IMR-90 (cell line): ENCODE measurements around the gene NRARP. TPM values are rescaled to one million over a fixed set of nuclear protein-coding genes. Genes with fewer than 3 reads are reported as not detected.

Source experiments
- ATAC-seq: fragments of 200-7000 bp; cut with Tn5 transposase; 2 replicates; pipeline ENCODE4 v1.9.1; 2020; ENCODE audit warnings: low read depth, mild to moderate bottlenecking, moderate library complexity
- BruUV-seq: library from RNA; stranded (reverse); fragments of 400-500 nt; replicated peaks from 2 replicates; lab custom pipeline; 2021; lab: Mats Ljungman, UMichigan
- CTCF ChIA-PET: fragments of 300-600 bp; formaldehyde crosslinking; extraction: SDS; loops from one replicate; lab custom pipeline; 2021; ENCODE audit warnings: antibody characterized with exemption; lab: Yijun Ruan, JAX
- POLR2A ChIA-PET: fragments of 300-600 bp; sonication (Branson Sonifier 250); formaldehyde crosslinking; loops from one replicate; lab custom pipeline; 2022; ENCODE audit warnings: antibody characterized with exemption; ENCODE audit not compliant: unreplicated experiment; lab: Charles Lee
- DNase-seq: peaks from one replicate; pipeline ENCODE4 v3.0.0; 2013
- H2AFZ ChIP-seq: replicated peaks from 2 replicates; pipeline ENCODE3; 2013; ENCODE audit warnings: low read length, mild to moderate bottlenecking; ENCODE audit not compliant: poor library complexity
- H2AK5ac ChIP-seq: 2 replicates; pipeline ENCODE4 v1.6.1; 2013; ENCODE audit warnings: low read depth, low read length, inconsistent platforms
- H2AK9ac ChIP-seq: replicated peaks from 2 replicates; pipeline ENCODE3; 2013; ENCODE audit warnings: mild to moderate bottlenecking, low read depth, low read length, moderate library complexity; ENCODE audit not compliant: poor library complexity
- H2BK120ac ChIP-seq: 2 replicates; pipeline ENCODE4 v1.6.1; 2013; ENCODE audit warnings: low read depth, low read length, inconsistent platforms
- H2BK15ac ChIP-seq: 3 replicates; pipeline ENCODE4 v1.6.1; 2013; ENCODE audit warnings: low read depth, low read length, inconsistent platforms
- H2BK20ac ChIP-seq: 2 replicates; pipeline ENCODE4 v1.6.1; 2013; ENCODE audit warnings: low read depth, mild to moderate bottlenecking, inconsistent platforms, low read length, moderate library complexity
- H2BK5ac ChIP-seq: 2 replicates; pipeline ENCODE4 v1.6.1; 2013; ENCODE audit warnings: mild to moderate bottlenecking, low read depth, low read length, inconsistent platforms; ENCODE audit not compliant: poor library complexity, severe bottlenecking
- H3K14ac ChIP-seq: replicated peaks from 2 replicates; pipeline ENCODE4 v1.6.1; 2013; ENCODE audit warnings: low read depth, low read length, inconsistent platforms
- H3K18ac ChIP-seq: 2 replicates; pipeline ENCODE4 v1.6.1; 2013; ENCODE audit warnings: low read depth, low read length, control low read depth
- H3K23ac ChIP-seq: 2 replicates; pipeline ENCODE4 v1.6.1; 2013; ENCODE audit warnings: low read depth, low read length, inconsistent platforms
- H3K27ac ChIP-seq: 2 replicates; pipeline ENCODE4 v1.5.1; 2013; ENCODE audit warnings: mild to moderate bottlenecking, control low read depth, low read length; ENCODE audit not compliant: insufficient read depth
- H3K27me3 ChIP-seq: 2 replicates; pipeline ENCODE4 v1.6.1; 2013; ENCODE audit warnings: low read length; ENCODE audit not compliant: control insufficient read depth, insufficient read depth
- H3K36me3 ChIP-seq: 2 replicates; pipeline ENCODE4 v1.6.1; 2013; ENCODE audit warnings: low read length, mixed read lengths; ENCODE audit not compliant: control insufficient read depth, insufficient read depth
- H3K4ac ChIP-seq: 2 replicates; pipeline ENCODE4 v1.6.1; 2013; ENCODE audit warnings: low read depth, low read length, inconsistent platforms
- H3K4me1 ChIP-seq: 2 replicates; pipeline ENCODE4 v1.6.1; 2013; ENCODE audit warnings: low read length, mixed read lengths; ENCODE audit not compliant: control insufficient read depth, insufficient read depth
- H3K4me2 ChIP-seq: 2 replicates; pipeline ENCODE4 v1.6.1; 2013; ENCODE audit warnings: low read depth, mild to moderate bottlenecking, control low read depth, low read length, moderate library complexity
- H3K4me3 ChIP-seq: 2 replicates; pipeline ENCODE4 v1.5.1; 2013; ENCODE audit warnings: low read depth, mild to moderate bottlenecking, control low read depth, low read length, moderate library complexity; ENCODE audit not compliant: insufficient read depth
- H3K56ac ChIP-seq: 2 replicates; pipeline ENCODE4 v1.6.1; 2013; ENCODE audit warnings: low read length, inconsistent platforms; ENCODE audit not compliant: insufficient read depth; ENCODE audit errors: extremely low read depth
- H3K79me1 ChIP-seq, 2 experiments: 2 replicates each; pipeline ENCODE4 v1.6.1; 2013; ENCODE audit warnings: low read length in 2 of 2, inconsistent platforms in 1 of 2, low read depth in 1 of 2
- H3K9ac ChIP-seq: 2 replicates; pipeline ENCODE4 v1.6.1; 2013; ENCODE audit warnings: low read depth, low read length, control low read depth
- H3K9me1 ChIP-seq: 2 replicates; pipeline ENCODE4 v1.6.1; 2013; ENCODE audit warnings: low read length, inconsistent platforms; ENCODE audit not compliant: insufficient read depth
- H3K9me3 ChIP-seq: 2 replicates; pipeline ENCODE4 v1.6.1; 2013; ENCODE audit warnings: low read length; ENCODE audit not compliant: control insufficient read depth, insufficient read depth
- H4K20me1 ChIP-seq: 2 replicates; pipeline ENCODE4 v1.6.1; 2013; ENCODE audit warnings: low read length, inconsistent platforms; ENCODE audit not compliant: insufficient read depth
- H4K5ac ChIP-seq: 2 replicates; pipeline ENCODE4 v1.6.1; 2013; ENCODE audit warnings: mild to moderate bottlenecking, low read depth, low read length, control low read depth
- H4K8ac ChIP-seq, 2 experiments: 2 replicates each; pipeline ENCODE4 v1.6.1; 2013; ENCODE audit warnings: low read depth in 2 of 2, low read length in 2 of 2, control low read depth in 1 of 2, inconsistent platforms in 1 of 2
- H4K91ac ChIP-seq: 2 replicates; pipeline ENCODE4 v1.6.1; 2013; ENCODE audit warnings: low read depth, low read length, inconsistent platforms; ENCODE audit not compliant: insufficient read depth
- BHLHE40 ChIP-seq: fragments of 150-350 bp; IDR thresholded peaks from 2 replicates; pipeline ENCODE4 v1.6.1; 2016; ENCODE audit warnings: mild to moderate bottlenecking, low read depth, low read length
- CEBPB ChIP-seq: IDR thresholded peaks from 2 replicates; pipeline ENCODE4 v1.6.1; 2012; ENCODE audit warnings: low read depth, low read length, improper control_type of control experiment
- CTCF ChIP-seq: conservative IDR thresholded peaks from 2 replicates; pipeline ENCODE4 v1.5.1; 2012; ENCODE audit warnings: mild to moderate bottlenecking, low read depth, low read length, improper control_type of control experiment
- ELK1 ChIP-seq: fragments of 150-350 bp; IDR thresholded peaks from 2 replicates; pipeline ENCODE4 v1.6.1; 2016; ENCODE audit warnings: low read depth, mild to moderate bottlenecking, low read length, moderate library complexity, borderline replicate concordance
- FOS ChIP-seq: fragments of 150-350 bp; IDR thresholded peaks from 2 replicates; pipeline ENCODE4 v1.6.1; 2016; ENCODE audit warnings: low read depth, low read length
- MXI1 ChIP-seq: IDR thresholded peaks from 2 replicates; pipeline ENCODE4 v1.6.1; 2012; ENCODE audit warnings: low read depth, mild to moderate bottlenecking, low read length, moderate library complexity, borderline replicate concordance
- NFE2L2 ChIP-seq: fragments of 150-350 bp; IDR thresholded peaks from 2 replicates; pipeline ENCODE4 v1.6.1; 2016; ENCODE audit warnings: low read depth, mild to moderate bottlenecking, low read length
- POLR2A ChIP-seq: IDR thresholded peaks from 2 replicates; pipeline ENCODE4 v1.6.1; 2012; ENCODE audit warnings: mild to moderate bottlenecking, low read depth, low read length
- RCOR1 ChIP-seq: IDR thresholded peaks from 2 replicates; pipeline ENCODE4 v1.6.1; 2012; ENCODE audit warnings: mild to moderate bottlenecking, low read length, improper control_type of control experiment; ENCODE audit not compliant: insufficient replicate concordance
- SMC3 ChIP-seq: fragments of 150-350 bp; IDR thresholded peaks from 2 replicates; pipeline ENCODE4 v1.6.1; 2016; ENCODE audit warnings: low read depth, mild to moderate bottlenecking, antibody characterized with exemption, low read length, moderate library complexity
- USF2 ChIP-seq: fragments of 150-350 bp; IDR thresholded peaks from 2 replicates; pipeline ENCODE4 v1.6.1; 2017; ENCODE audit warnings: mild to moderate bottlenecking, antibody characterized with exemption, low read length, low read depth
- WGBS, 2 experiments: methylation state at CpG; one replicate each; pipeline versions ENCODE4 v1.1.5 to v1.1.7; 2013; ENCODE audit warnings: missing lambda C conversion rate in 2 of 2; ENCODE audit not compliant: insufficient read length in 1 of 2; ENCODE audit errors: extremely low coverage in 2 of 2; 5-methylcytosine and 5-hydroxymethylcytosine counted together
- dilution Hi-C: fragments of 300-500 bp; cut with HindIII; formaldehyde crosslinking; loops from one replicate; pipeline ENCODE4 v1.14.3; 2018; ENCODE audit warnings: low sequenced_read_pairs; ENCODE audit not compliant: unreplicated experiment
- in situ Hi-C: fragments of 300-500 bp; cut with MboI; formaldehyde crosslinking; loops from 3 replicates; pipeline ENCODE4 v1.14.3; 2019; ENCODE audit warnings: low sequenced_read_pairs, inconsistent platforms, mixed read lengths
- intact Hi-C: fragments of 100-400 bp; cut with micrococcal nuclease; formaldehyde crosslinking; loops from 2 replicates; pipeline ENCODE4 v1.10.0; 2022
- polyA plus RNA-seq, 3 experiments: library from polyadenylated mRNA; depleted of rRNA; stranded (reverse); fragments of >200 nt; gene quantifications; 2 replicates each; pipeline ENCODE4 v1.2.3, GENCODE V29; 2012; ENCODE audit warnings: low replicate concordance in 1 of 3
- total RNA-seq: library from RNA; depleted of rRNA; stranded (reverse); fragments of >200 nt; gene quantifications from 2 replicates; pipeline ENCODE4 v1.2.3, GENCODE V29; 2012

The NRARP gene
- total and polyA plus RNA-seq, 2 of the 4 experiments (the other 2 are of a cell fraction), result 0.15 TPM; not detected in 1

- DNase-seq, result no peak
These were observed 38.0 kb downstream of the NRARP start for GRCh38 chr9:137264067-137264466.

More at GRCh38 chr9:137264067-137264466, 38.0 kb downstream of the NRARP start:
- no peak overlapping the region for H3K27ac ChIP-seq
- no peak overlapping the region for H2AK9ac ChIP-seq
- H3K4me1 ChIP-seq, result peaks cover 7% of the 10 kb centered on the region
- no peaks in the 10 kb centered on the region for H3K27me3 ChIP-seq
- no peak overlapping the region for H3K4me2 ChIP-seq
- no peak for TF ChIP-seq USF2
- no peak for TF ChIP-seq CEBPB
- TF ChIP-seq POLR2A, result no peak
- TF ChIP-seq MXI1, result no peak
- TF ChIP-seq RCOR1, result no peak
- TF ChIP-seq ELK1, result no peak
- TF ChIP-seq CTCF, result no peak
- TF ChIP-seq FOS, result no peak
- no peak for TF ChIP-seq NFE2L2
- no peak for TF ChIP-seq SMC3
- TF ChIP-seq BHLHE40, result no peak
- H3K56ac ChIP-seq, result no peak overlapping the region
- dilution Hi-C loops, result no loop called here
- H3K4ac ChIP-seq, result no peak overlapping the region
- no peak overlapping the region for H2AK5ac ChIP-seq
- H2BK5ac ChIP-seq, result no peak overlapping the region
- no peak overlapping the region for H4K5ac ChIP-seq
- H3K79me1 ChIP-seq, result peaks cover 10 to 41% of the 10 kb centered on the region in 2 experiments
- intact Hi-C loops, result no loop called here
- H3K23ac ChIP-seq, result no peak overlapping the region
- no peak overlapping the region for H2BK120ac ChIP-seq
- in situ Hi-C loops, result no loop called here
- POLR2A ChIA-PET, result no interaction called here
- no peak overlapping the region for H3K4me3 ChIP-seq
- peaks cover 15% of the 10 kb centered on the region for H4K20me1 ChIP-seq
- H2AFZ ChIP-seq, result no peak overlapping the region
- H4K91ac ChIP-seq, result no peak overlapping the region
- H2BK15ac ChIP-seq, result no peak overlapping the region
- H3K14ac ChIP-seq, result no peak overlapping the region
- CTCF ChIA-PET, result no interaction called here
- 97% methylated on average over 14 of the region's 22 CpGs; no CpG with 5 or more reads in 1 of the 2 experiments for WGBS, 2 experiments
- H3K9ac ChIP-seq, result no peak overlapping the region
- no peak overlapping the region for H3K18ac ChIP-seq
- H3K9me1 ChIP-seq, result peaks cover 6% of the 10 kb centered on the region
- no TSS peak for BruUV-seq
- no peak overlapping the region for H4K8ac ChIP-seq
- no peak overlapping the region for H2BK20ac ChIP-seq
- H3K9me3 ChIP-seq, result no peaks in the 10 kb centered on the region
- no peak for ATAC-seq
- peaks cover 51% of the 10 kb centered on the region for H3K36me3 ChIP-seq
